Endothelial cell of umbilical vein (primary cell): ENCODE measurements around the gene LRP11. TPM values are rescaled to one million over a fixed set of nuclear protein-coding genes. Genes with fewer than 3 reads are reported as not detected.
A peak's percentile ranks its signal among the peaks of the same experiment; 100 is the strongest.

Experiments used
- BruUV-seq: library from RNA; stranded (reverse); fragments of 400-500 nt; replicated peaks from 2 replicates; lab custom pipeline; 2021; lab: Mats Ljungman, UMichigan
- CTCF ChIA-PET: fragments of 300-600, 350-600 bp; sonication (Branson Sonifier 250); formaldehyde crosslinking; loops from one replicate; lab custom pipeline; 2021; ENCODE audit warnings: antibody characterized with exemption, inconsistent platforms; lab: Charles Lee
- POLR2A ChIA-PET: fragments of 300-600, 350-600 bp; sonication (Branson Sonifier 250); formaldehyde crosslinking; loops from one replicate; lab custom pipeline; 2021; ENCODE audit warnings: antibody characterized with exemption, inconsistent platforms; lab: Charles Lee
- DNase-seq: peaks from one replicate; pipeline ENCODE4 v3.0.0-alpha.2; 2011; ENCODE audit warnings: low read depth, low spot score
- FAIRE-seq: peaks from 2 replicates; lab custom pipeline; 2011; peaks lifted over from hg19 to GRCh38; lab: Jason Lieb, UNC
- H2AFZ ChIP-seq: 2 replicates; pipeline ENCODE4 v1.6.0; 2012; ENCODE audit warnings: low read depth, low read length, control low read depth, inconsistent platforms
- H3K27ac ChIP-seq: 2 replicates; pipeline ENCODE4 v1.5.1; 2011; ENCODE audit warnings: low read depth, mild to moderate bottlenecking, control low read depth, low read length, moderate library complexity; ENCODE audit not compliant: insufficient read depth
- H3K27me3 ChIP-seq, 2 experiments: 2 replicates each; pipeline versions ENCODE4 v1.6.0 to v1.6.1; 2011; ENCODE audit warnings: low read length in 2 of 2, mixed read lengths in 1 of 2; ENCODE audit not compliant: control insufficient read depth in 2 of 2, insufficient read depth in 2 of 2
- H3K36me3 ChIP-seq, 2 experiments: 2 replicates in 1 of 2; 3 replicates in 1 of 2; pipeline ENCODE4 v1.5.1; 2011; ENCODE audit warnings: low read length in 2 of 2, mild to moderate bottlenecking in 1 of 2, moderate library complexity in 1 of 2; ENCODE audit not compliant: control insufficient read depth in 2 of 2, insufficient read depth in 2 of 2; ENCODE audit errors: extremely low read depth in 1 of 2
- H3K4me1 ChIP-seq: 3 replicates; pipeline ENCODE4 v1.5.1; 2011; ENCODE audit warnings: mild to moderate bottlenecking, low read length; ENCODE audit not compliant: control insufficient read depth, insufficient read depth; ENCODE audit errors: extremely low read depth
- H3K4me2 ChIP-seq: 2 replicates; pipeline ENCODE4 v1.6.1; 2011; ENCODE audit warnings: low read length, control low read depth, mixed read lengths; ENCODE audit not compliant: insufficient read depth
- H3K4me3 ChIP-seq, 3 experiments: fragments of 200-600 bp in 1 of 3; sonication (generic), shearing (Covaris generic) in 1 of 3; replicated peaks in 1 of 3; 2 replicates each; pipeline ENCODE4 v1.5.1; 2011 to 2016; ENCODE audit warnings: control low read depth in 3 of 3, low read length in 3 of 3, mild to moderate bottlenecking in 2 of 3, inconsistent platforms in 1 of 3, low read depth in 1 of 3, moderate library complexity in 1 of 3; ENCODE audit not compliant: insufficient read depth in 1 of 3
- H3K79me2 ChIP-seq: 2 replicates; pipeline ENCODE4 v1.6.0; 2012; ENCODE audit warnings: low read length, inconsistent platforms; ENCODE audit not compliant: control insufficient read depth, insufficient read depth
- H3K9ac ChIP-seq: replicated peaks from 2 replicates; pipeline ENCODE3; 2011; ENCODE audit warnings: low read length, control low read depth; ENCODE audit not compliant: insufficient read depth; ENCODE audit errors: extremely low read depth
- H3K9me1 ChIP-seq: replicated peaks from 3 replicates; pipeline ENCODE4 v1.6.0; 2011; ENCODE audit warnings: mild to moderate bottlenecking, low read length; ENCODE audit not compliant: control insufficient read depth, insufficient read depth; ENCODE audit errors: extremely low read depth
- H3K9me3 ChIP-seq: replicated peaks from 2 replicates; pipeline ENCODE4 v1.5.1; 2012; ENCODE audit warnings: low read length, inconsistent platforms; ENCODE audit not compliant: control insufficient read depth, insufficient read depth
- H4K20me1 ChIP-seq: replicated peaks from 2 replicates; pipeline ENCODE3; 2011; ENCODE audit warnings: mild to moderate bottlenecking, low read length; ENCODE audit not compliant: control insufficient read depth, insufficient read depth; ENCODE audit errors: extremely low read depth
- JUN ChIP-seq: IDR thresholded peaks from 2 replicates; pipeline ENCODE4 v1.6.1; 2011; ENCODE audit warnings: borderline replicate concordance, low read depth; ENCODE audit not compliant: insufficient read length, insufficient read depth
- dilution Hi-C: fragments of 300-500 bp; cut with MboI; formaldehyde crosslinking; loops from one replicate; pipeline ENCODE4 v1.15.0; 2019; ENCODE audit warnings: low sequenced_read_pairs; ENCODE audit not compliant: extremely low pct_ligation_motif_present
- intact Hi-C: fragments of 100-400 bp; cut with micrococcal nuclease; formaldehyde crosslinking; loops from one replicate; pipeline ENCODE4 v1.10.0; 2022
- polyA plus RNA-seq, 4 experiments: library from polyadenylated mRNA; depleted of rRNA in 3 of 4; stranded (reverse) in 3 of 4; unstranded in 1 of 4; fragments of >200 nt; gene quantifications; 2 replicates each; pipeline versions ENCODE4 v1.2.1 to v1.2.3, GENCODE V29; 2011 to 2012; ENCODE audit warnings: missing spikeins in 1 of 4
- total RNA-seq: library from RNA; stranded (reverse); gene quantifications from 2 replicates; pipeline ENCODE4 v1.2.3, GENCODE V29; 2021
- TF ChIP-seq, protein P1 (sequence below), 2 donors: IDR thresholded peaks; 1 replicate in 1 of 2; 2 replicates in 1 of 2; pipeline ENCODE4 v1.5.1; 2011; ENCODE audit warnings: low read length in 2 of 2, mild to moderate bottlenecking in 2 of 2, moderate library complexity in 2 of 2, control low read depth in 1 of 2, inconsistent platforms in 1 of 2, low read depth in 1 of 2; ENCODE audit not compliant: insufficient read depth in 1 of 2; ENCODE audit errors: extremely low read depth in 1 of 2

Gene LRP11
- total and polyA plus RNA-seq, 2 donors (not counting 3 experiments of a cell fraction or from before 2014, with no cell fraction given), result 23.1 to 59.1 TPM

DNA sequence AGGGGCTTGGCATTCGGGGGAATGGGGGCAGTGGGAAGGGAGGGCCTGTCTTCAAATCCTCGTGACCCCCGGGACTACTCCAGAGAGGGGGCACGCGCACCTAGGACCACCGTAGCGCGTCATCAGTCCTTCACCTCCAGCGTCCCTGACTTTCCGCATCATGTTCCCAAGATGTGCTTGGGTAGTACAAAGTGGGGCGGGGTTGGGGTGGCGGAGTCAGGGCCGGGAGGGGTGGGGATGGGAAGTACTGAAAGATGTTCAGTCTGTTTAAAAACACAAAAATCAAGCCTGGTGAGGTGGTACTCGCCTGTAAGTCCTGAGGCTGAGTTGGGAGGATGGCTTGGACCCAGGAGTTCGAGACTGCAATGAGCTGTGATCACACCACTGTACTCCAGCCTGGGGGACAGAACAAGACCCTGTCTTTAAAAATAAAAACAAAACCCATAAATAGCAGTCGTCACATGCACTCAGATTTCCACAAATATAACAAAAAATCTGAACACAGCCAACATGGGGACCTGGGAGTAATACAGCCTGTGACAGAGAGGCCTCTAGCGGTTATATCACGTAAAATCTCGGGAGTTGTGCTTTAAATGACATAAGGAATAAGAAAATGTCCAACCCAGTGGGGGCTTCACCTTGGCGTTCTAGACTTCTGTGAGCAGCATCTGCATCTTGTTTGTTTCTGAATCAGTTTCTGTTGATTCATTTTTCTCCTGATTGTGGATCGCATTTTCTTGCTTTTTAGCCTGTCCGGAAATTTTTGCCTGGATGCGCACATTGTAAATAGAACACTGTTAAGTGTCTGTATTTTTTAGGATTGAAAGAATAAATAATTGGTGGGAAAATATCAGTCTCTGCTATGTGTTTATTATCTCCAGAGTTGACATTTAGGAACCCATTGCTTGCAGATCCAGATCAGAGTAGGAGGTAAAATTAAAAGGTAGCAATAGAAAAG lies 698 bp upstream of the LRP11 start:
- TF ChIP-seq, protein P1, sequence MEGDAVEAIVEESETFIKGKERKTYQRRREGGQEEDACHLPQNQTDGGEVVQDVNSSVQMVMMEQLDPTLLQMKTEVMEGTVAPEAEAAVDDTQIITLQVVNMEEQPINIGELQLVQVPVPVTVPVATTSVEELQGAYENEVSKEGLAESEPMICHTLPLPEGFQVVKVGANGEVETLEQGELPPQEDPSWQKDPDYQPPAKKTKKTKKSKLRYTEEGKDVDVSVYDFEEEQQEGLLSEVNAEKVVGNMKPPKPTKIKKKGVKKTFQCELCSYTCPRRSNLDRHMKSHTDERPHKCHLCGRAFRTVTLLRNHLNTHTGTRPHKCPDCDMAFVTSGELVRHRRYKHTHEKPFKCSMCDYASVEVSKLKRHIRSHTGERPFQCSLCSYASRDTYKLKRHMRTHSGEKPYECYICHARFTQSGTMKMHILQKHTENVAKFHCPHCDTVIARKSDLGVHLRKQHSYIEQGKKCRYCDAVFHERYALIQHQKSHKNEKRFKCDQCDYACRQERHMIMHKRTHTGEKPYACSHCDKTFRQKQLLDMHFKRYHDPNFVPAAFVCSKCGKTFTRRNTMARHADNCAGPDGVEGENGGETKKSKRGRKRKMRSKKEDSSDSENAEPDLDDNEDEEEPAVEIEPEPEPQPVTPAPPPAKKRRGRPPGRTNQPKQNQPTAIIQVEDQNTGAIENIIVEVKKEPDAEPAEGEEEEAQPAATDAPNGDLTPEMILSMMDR (IDR thresholded peaks at IDR 0.05; ENCODE audit: extremely low read depth in 1 of 2, insufficient read depth in 1 of 2, low read depth in 1 of 2, low read length in 2 of 2), result peak; percentile 58 to 59
- no peak for TF ChIP-seq JUN
- peak overlapping the region; percentile 45 for H3K27ac ChIP-seq
- CTCF ChIA-PET, result interaction anchor here (0.6 to 5.1 kb wide), 12 partner anchors 10 to 152 kb away, joined by 3 to 40 read pairs (median 4); partner anchors contain the start of gene RAET1G
- H3K4me3 ChIP-seq, result peak overlapping the region; percentile 42 to 91 (median 61)
- POLR2A ChIA-PET, result no interaction called here
- FAIRE-seq (peak; percentile 82), DNase-seq (peak; percentile 78)
- dilution Hi-C loops (no loop called here), intact Hi-C loops (loop anchor here (1.0 to 2.0 kb wide), 5 partner anchors 25 to 298 kb away; partner anchors contain the start of gene GINM1)
- no peak overlapping the region for H3K9ac ChIP-seq
- no peaks in the 10 kb centered on the region for H4K20me1 ChIP-seq
- peak overlapping the region; percentile 91 for H2AFZ ChIP-seq
- peaks cover 9% of the 10 kb centered on the region for H3K79me2 ChIP-seq
- no peaks in the 10 kb centered on the region for H3K36me3 ChIP-seq
- no peaks in the 10 kb centered on the region for H3K27me3 ChIP-seq
- no TSS peak for BruUV-seq
- H3K9me1 ChIP-seq, result no peaks in the 10 kb centered on the region
- H3K4me2 ChIP-seq, result peak overlapping the region; percentile 93
- no peaks in the 10 kb centered on the region for H3K9me3 ChIP-seq
- H3K4me1 ChIP-seq, result peaks cover 33% of the 10 kb centered on the region
